HFFc6 (cell line): ENCODE measurements around the gene CYB5B. TPM values are rescaled to one million over a fixed set of nuclear protein-coding genes. Genes with fewer than 3 reads are reported as not detected.

ENCODE experiments used
- DNase-seq: peaks from one replicate; pipeline ENCODE4 v3.0.0-alpha.2; 2018
- H3K27ac Mint-ChIP-seq: 2 replicates; pipeline ENCODE4 v1.8.0; 2020; ENCODE audit warnings: mild to moderate bottlenecking, mixed read lengths
- H3K27me3 Mint-ChIP-seq: 2 replicates; pipeline ENCODE4 v1.8.0; 2021; ENCODE audit warnings: mild to moderate bottlenecking, moderate library complexity, mixed read lengths; ENCODE audit not compliant: insufficient read depth
- H3K36me3 Mint-ChIP-seq: 2 replicates; pipeline ENCODE4 v1.8.0; 2021; ENCODE audit warnings: low read depth, mixed read lengths
- H3K4me1 Mint-ChIP-seq: 2 replicates; pipeline ENCODE4 v1.8.0; 2020; ENCODE audit warnings: low read depth, mixed read lengths
- H3K4me3 Mint-ChIP-seq: 2 replicates; pipeline ENCODE4 v1.8.0; 2020; ENCODE audit warnings: mild to moderate bottlenecking, moderate library complexity, mixed read lengths
- H3K9me3 Mint-ChIP-seq: 2 replicates; pipeline ENCODE4 v1.8.0; 2020; ENCODE audit warnings: mild to moderate bottlenecking, mixed read lengths
- CTCF ChIP-seq: fragments of 200-600 bp; sonication (generic); IDR thresholded peaks from 2 replicates; pipeline ENCODE4 v1.5.0; 2021; ENCODE audit warnings: antibody characterized with exemption, mild to moderate bottlenecking
- total RNA-seq, 6 experiments: library from RNA; stranded (reverse); fragmentation: NEBNext Ultra II Directional; extraction: Animal tissue kit (Norgen Biotek cat#: 25700); gene quantifications; 2 replicates in 1 of 6; 3 replicates in 5 of 6; pipeline ENCODE4 v1.2.3, GENCODE V29; 2021

Gene CYB5B
- total RNA-seq, 6 experiments from 2014 or later: 135 to 151 (median 140) TPM

DNA sequence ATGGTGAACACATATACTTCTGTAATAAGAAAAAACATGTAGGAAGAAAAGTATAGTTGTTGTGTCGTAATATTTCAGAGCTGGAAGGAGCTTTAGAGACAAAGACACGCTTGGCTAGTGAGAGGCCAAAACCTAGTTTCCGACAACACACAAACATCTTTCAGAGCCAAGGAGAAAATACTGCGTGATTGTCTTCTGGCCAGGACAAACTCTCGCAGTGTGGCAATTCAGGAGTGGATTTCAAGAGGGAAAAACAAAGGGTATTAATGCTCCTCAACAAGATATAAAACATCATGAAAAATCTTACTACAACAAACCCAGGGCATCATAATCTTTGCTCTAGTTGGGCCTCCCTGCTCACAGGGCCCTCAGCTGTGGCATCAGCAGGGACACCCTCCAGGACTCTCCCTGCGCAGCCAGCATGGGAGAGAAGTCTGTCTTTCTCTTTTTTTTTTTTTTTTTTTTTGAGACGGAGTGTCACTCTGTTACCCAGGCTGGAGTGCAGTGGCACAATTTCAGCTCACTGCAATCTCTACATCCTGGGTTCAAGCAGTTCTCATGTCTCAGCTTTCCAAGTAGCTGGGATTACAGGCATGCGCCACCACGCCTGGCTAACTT lies 66.4 kb downstream of the CYB5B start:
- Mint-ChIP-seq H3K27ac (no peak overlapping the region), H3K4me1 (peaks cover 11% of the 10 kb centered on the region), H3K27me3 (peaks cover 5% of the 10 kb centered on the region), H3K4me3 (no peak overlapping the region), H3K9me3 (peaks cover 11% of the 10 kb centered on the region), H3K36me3 (peaks cover 9% of the 10 kb centered on the region; the same call in 1 of the 2 replicates)
- no peak for TF ChIP-seq CTCF
- DNase-seq: no peak

GRCh38 chr16:69494991-69495392 lies 70.6 kb downstream of the CYB5B start:
- peak; percentile 71 for TF ChIP-seq CTCF
- DNase-seq: no peak
- H3K27ac Mint-ChIP-seq: no peak overlapping the region
- no peaks in the 10 kb centered on the region for H3K4me1 Mint-ChIP-seq
- H3K9me3 Mint-ChIP-seq: peaks cover 11% of the 10 kb centered on the region
- H3K36me3 Mint-ChIP-seq: peaks cover 9% of the 10 kb centered on the region; the same call in 1 of the 2 replicates
- H3K4me3 Mint-ChIP-seq: no peak overlapping the region
- peaks cover 8% of the 10 kb centered on the region for H3K27me3 Mint-ChIP-seq

DNA sequence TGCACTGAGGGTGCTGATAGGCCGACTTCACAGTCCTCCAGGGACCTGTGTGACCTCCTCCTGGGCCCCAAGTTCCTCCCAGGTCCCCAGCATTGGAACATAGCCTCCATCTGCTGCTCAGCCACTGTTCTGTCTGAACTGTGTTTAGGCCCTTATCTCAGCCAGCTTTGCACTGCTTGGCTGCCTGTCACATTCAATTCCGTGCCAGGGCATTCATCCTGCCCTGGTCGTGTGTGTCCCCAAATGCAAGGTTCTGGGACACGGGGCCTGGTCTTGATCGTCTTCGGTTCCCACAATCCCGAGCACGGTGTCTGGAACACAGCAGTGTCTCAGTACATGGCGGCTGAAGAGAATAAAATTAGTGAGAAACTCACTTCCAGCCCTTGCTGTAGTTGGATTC lies 71.4 kb downstream of the CYB5B start:
- peaks cover 11% of the 10 kb centered on the region for H3K9me3 Mint-ChIP-seq
- no peak overlapping the region for H3K27ac Mint-ChIP-seq
- H3K27me3 Mint-ChIP-seq: peaks cover 8% of the 10 kb centered on the region
- DNase-seq: no peak
- no peak overlapping the region for H3K4me3 Mint-ChIP-seq
- TF ChIP-seq CTCF: no peak
- H3K4me1 Mint-ChIP-seq: no peaks in the 10 kb centered on the region
- peaks cover 9% of the 10 kb centered on the region; the same call in 1 of the 2 replicates for H3K36me3 Mint-ChIP-seq

GRCh38 chr16:69496376-69496775 lies 72.0 kb downstream of the CYB5B start:
- Mint-ChIP-seq H3K4me1 (no peaks in the 10 kb centered on the region), H3K36me3 (peaks cover 9% of the 10 kb centered on the region; the same call in 1 of the 2 replicates), H3K9me3 (peaks cover 11% of the 10 kb centered on the region), H3K27me3 (peaks cover 8% of the 10 kb centered on the region), H3K4me3 (no peak overlapping the region), H3K27ac (no peak overlapping the region)
- no peak for DNase-seq
- TF ChIP-seq CTCF: no peak

DNA sequence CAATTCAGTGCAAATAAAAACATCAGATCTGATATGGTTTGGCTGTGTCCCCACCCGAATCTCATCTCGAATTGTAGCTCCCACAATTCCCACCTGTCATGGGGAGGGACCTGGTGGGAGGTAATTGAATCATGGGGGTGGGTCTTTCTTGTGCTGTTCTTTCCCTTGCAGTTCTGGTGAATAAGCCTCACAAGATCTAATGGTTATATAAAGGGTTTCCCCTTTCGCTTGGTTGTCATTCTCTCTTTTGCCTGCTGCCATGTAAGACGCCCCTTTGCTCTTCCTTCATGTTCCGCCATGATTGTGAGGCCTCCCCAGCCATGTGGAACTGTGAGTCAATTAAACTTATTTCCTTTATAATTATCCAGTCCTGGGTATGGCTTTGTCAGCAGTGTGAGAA lies 72.5 kb downstream of the CYB5B start:
- peaks cover 6% of the 10 kb centered on the region for H3K27me3 Mint-ChIP-seq
- DNase-seq: no peak
- no peak overlapping the region for H3K27ac Mint-ChIP-seq
- peaks cover 2% of the 10 kb centered on the region for H3K4me1 Mint-ChIP-seq
- H3K4me3 Mint-ChIP-seq: no peak overlapping the region
- H3K9me3 Mint-ChIP-seq: peaks cover 11% of the 10 kb centered on the region
- TF ChIP-seq CTCF: no peak
- H3K36me3 Mint-ChIP-seq: peaks cover 9% of the 10 kb centered on the region; the same call in 1 of the 2 replicates
